ENCODE data around the gene CHAC2.
"Not testable (repeated sequence)": the region's sequence is repeated elsewhere in the genome, so short reads cannot be mapped to it uniquely, and the experiment has no call there.

DNA sequence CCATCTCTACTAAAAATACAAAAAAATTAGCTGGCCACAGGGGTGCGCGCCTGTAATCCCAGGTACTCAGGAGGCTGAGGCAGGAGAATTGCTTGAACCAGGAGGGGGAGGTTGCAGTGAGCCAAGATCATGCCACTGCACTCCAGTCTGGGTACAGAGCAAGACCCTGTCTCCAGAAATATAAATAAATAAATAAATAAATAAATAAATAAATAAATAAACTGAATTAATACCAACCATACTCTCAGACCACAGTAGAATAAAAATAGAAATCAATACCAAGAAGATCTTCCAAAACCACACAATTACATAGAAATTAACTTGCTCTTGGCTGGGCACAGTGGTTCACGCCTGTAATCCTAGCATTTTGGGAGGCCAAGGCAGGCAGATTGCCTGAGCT, 46.7 kb upstream of the CHAC2 start:
- TF ChIP-seq POLR2A (IDR thresholded peaks at IDR 0.05), result not testable (repeated sequence)
- TF ChIP-seq, protein P1, sequence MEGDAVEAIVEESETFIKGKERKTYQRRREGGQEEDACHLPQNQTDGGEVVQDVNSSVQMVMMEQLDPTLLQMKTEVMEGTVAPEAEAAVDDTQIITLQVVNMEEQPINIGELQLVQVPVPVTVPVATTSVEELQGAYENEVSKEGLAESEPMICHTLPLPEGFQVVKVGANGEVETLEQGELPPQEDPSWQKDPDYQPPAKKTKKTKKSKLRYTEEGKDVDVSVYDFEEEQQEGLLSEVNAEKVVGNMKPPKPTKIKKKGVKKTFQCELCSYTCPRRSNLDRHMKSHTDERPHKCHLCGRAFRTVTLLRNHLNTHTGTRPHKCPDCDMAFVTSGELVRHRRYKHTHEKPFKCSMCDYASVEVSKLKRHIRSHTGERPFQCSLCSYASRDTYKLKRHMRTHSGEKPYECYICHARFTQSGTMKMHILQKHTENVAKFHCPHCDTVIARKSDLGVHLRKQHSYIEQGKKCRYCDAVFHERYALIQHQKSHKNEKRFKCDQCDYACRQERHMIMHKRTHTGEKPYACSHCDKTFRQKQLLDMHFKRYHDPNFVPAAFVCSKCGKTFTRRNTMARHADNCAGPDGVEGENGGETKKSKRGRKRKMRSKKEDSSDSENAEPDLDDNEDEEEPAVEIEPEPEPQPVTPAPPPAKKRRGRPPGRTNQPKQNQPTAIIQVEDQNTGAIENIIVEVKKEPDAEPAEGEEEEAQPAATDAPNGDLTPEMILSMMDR (IDR thresholded peaks at IDR 0.05), result not testable (repeated sequence)
